GM18519 (cell line): ENCODE results near the gene LILRB2.
"Not testable (repeated sequence)": the region's sequence is repeated elsewhere in the genome, so short reads cannot be mapped to it uniquely, and the experiment has no call there.

Experiments
- ATAC-seq: cut with Tn5 transposase; IDR thresholded peaks from one replicate; pipeline ENCODE4 v1.9.1; 2021; ENCODE audit warnings: mild to moderate bottlenecking, moderate library complexity; ENCODE audit not compliant: unreplicated experiment, low FRiP score

The LILRB2 gene

GRCh38 chr19:54307389-54308020 lies 26.6 kb upstream of the LILRB2 start:
- ATAC-seq = no peak

- no peak for ATAC-seq
Observed at GRCh38 chr19:54305141-54305540, 24.2 kb upstream of the LILRB2 start.

- ATAC-seq = no peak
Observed at GRCh38 chr19:54302257-54302656, 21.3 kb upstream of the LILRB2 start.

GRCh38 chr19:54299515-54299914 lies 18.6 kb upstream of the LILRB2 start:
- no peak for ATAC-seq

GRCh38 chr19:54299126-54299498 lies 18.2 kb upstream of the LILRB2 start:
- no peak for ATAC-seq

GRCh38 chr19:54298357-54299125 lies 17.6 kb upstream of the LILRB2 start:
- ATAC-seq = no peak

GRCh38 chr19:54297759-54298305 lies 16.9 kb upstream of the LILRB2 start:
- ATAC-seq = no peak

GRCh38 chr19:54294539-54294938 lies 13.6 kb upstream of the LILRB2 start:
- ATAC-seq = no peak

GRCh38 chr19:54289160-54289559 lies 8.2 kb upstream of the LILRB2 start:
- not testable (repeated sequence) for ATAC-seq

GRCh38 chr19:54287456-54287855 lies 6.5 kb upstream of the LILRB2 start:
- no peak for ATAC-seq

GRCh38 chr19:54286283-54286682 lies 5.4 kb upstream of the LILRB2 start:
- ATAC-seq = not testable (repeated sequence)

- ATAC-seq = not testable (repeated sequence)
Observed at GRCh38 chr19:54285427-54286056, 4.6 kb upstream of the LILRB2 start.

GRCh38 chr19:54282686-54283470 lies 2.0 kb upstream of the LILRB2 start:
- no peak for ATAC-seq

GRCh38 chr19:54281729-54282075 lies 792 bp upstream of the LILRB2 start:
- not testable (repeated sequence) for ATAC-seq

- not testable (repeated sequence) for ATAC-seq
Observed at GRCh38 chr19:54280441-54280840, 469 bp downstream of the LILRB2 start.

- not testable (repeated sequence) for ATAC-seq
Observed at GRCh38 chr19:54280025-54280424, 885 bp downstream of the LILRB2 start.

GRCh38 chr19:54279406-54279962 lies 1.4 kb downstream of the LILRB2 start:
- ATAC-seq = no peak

GRCh38 chr19:54278571-54279195 lies 2.2 kb downstream of the LILRB2 start:
- ATAC-seq = not testable (repeated sequence)

GRCh38 chr19:54278056-54278455 lies 2.9 kb downstream of the LILRB2 start:
- not testable (repeated sequence) for ATAC-seq

GRCh38 chr19:54277111-54277615 lies 3.7 kb downstream of the LILRB2 start:
- not testable (repeated sequence) for ATAC-seq
